ENCODE data around the gene MRPL22.
"Not testable (repeated sequence)": the region's sequence is repeated elsewhere in the genome, so short reads cannot be mapped to it uniquely, and the experiment has no call there.

Gene MRPL22

GRCh38 chr5:154940772-154941620 is at the start of gene MRPL22:
MRPL22 (plus strand) TSS chr5:154941073; CDS start chr5:154941111, 38 bp downstream.
- peak; percentile 95 for DNase-seq

DNA sequence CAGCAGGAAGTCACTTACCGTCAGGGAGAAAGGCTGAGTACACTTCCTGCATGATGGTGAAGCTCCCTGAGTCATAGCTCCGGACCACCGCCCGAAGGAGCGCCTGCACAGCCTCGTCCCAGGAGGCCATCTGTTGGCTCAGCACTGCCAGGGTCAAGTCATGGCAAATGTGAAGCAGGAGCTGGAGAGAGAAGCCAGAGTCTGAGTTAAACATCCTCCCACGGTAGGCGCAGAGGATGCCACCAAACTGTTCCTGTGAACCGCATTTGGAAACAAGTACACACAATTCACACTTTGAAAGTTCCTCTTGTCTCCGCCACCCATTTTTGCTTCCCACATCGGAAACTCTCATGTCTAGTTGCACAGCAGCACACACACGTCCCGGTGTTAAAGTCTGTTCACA is 48.5 kb upstream of the MRPL22 start:
- DNase-seq, result no peak

GRCh38 chr5:154893381-154893780 is 47.5 kb upstream of the MRPL22 start:
- no peak for DNase-seq

DNA sequence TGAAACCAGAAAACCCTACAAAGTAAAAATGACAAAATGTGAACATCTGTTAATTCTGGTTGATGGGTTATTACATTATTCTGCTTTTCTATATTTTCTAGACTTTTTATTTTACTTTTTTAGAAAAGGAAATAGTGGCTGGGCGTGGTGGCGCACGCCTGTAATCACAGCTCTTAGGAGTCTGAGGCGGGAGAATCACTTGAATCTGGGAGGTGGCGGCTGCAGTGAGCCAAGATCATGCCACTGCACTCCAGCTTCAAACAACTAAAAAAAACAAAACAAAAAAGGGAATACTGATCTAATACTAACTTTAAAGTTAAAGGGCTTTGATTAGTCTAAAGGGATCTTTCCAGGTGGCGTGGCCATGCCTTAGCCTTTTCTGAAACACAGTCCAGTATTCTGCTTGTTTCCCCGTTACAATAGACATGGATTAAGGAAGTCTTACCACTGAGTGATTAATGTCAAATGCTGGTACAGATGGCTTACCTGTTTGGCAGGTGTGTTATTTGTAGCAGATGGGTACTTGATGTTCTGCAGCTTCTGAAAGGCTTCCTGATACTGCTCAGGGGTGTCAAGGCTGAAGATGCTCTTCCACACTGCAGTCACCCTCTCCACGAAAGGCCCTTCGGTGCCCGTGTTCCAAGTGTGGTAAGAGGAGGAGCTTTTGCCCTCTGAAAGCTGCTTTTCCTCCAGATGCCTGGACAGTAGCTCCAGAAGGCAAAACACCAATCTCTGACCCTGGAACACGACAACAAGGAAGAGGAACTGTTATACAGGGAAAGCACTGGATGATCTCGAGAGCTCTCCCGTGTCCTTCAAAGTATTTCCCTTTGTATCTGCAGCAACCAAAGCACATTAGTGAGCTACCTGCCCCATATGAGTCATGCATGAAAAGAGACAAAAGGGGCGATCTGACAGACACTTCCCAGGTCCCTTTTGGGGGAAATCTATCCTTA is 45.0 kb upstream of the MRPL22 start:
- DNase-seq, result no peak

- DNase-seq, result no peak
These were observed 44.2 kb upstream of the MRPL22 start for GRCh38 chr5:154896562-154897165.

GRCh38 chr5:154898210-154898609 is 42.7 kb upstream of the MRPL22 start:
- DNase-seq, result no peak

DNA sequence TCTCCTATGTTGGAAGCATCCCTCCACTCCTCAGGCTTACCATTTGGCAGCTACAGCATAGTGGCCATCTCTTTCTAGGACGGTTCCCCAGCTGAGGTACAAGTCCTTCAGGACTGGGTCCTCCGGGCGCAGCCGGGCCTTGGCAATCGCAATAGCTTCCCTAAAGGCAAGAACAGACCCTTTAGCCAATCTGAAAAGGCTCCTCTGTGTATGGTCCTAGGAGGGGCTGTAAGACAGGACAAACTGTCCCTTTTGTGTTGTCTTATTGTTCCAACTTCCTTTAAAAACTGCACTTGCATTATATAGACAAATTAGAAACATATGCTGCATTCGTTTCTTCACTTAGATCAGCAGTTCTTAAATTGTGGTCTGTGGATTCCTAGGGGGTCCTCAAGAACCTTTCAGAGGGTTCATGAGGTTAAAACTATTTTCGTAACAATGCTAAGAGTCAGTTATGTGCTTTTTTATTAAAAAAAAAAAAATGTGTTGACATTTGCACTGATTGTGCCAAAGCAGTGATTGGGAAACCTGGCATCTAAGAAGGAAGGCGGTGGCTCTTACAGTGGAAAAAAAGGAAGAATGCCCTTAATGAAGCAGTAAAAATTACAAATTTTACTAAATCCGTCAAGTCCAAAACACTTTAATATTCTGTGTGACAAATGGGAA is 41.6 kb upstream of the MRPL22 start:
- no peak for DNase-seq

GRCh38 chr5:154900066-154900465 is 40.8 kb upstream of the MRPL22 start:
- no peak for DNase-seq

DNA sequence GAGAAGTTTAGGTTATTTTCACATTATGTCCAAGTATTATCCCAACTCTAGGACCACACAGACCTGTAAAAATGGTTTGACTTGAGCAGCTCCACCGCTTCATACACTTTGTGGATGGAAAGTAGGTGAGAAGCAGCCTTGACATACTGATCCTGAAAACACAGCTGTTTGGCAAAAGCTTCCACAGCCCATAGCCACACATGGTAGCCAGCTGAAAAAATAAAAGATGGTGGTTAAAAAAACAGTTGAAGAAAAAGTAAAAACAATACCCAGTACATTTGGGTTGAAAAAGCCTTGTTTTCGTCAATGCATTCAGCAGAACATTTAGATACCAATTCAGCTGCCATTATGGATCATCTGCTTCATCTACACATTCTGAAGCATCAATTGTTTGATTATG is 39.6 kb upstream of the MRPL22 start:
- DNase-seq, result no peak

- DNase-seq, result no peak
These were observed 39.0 kb upstream of the MRPL22 start for GRCh38 chr5:154901913-154902312.

DNA sequence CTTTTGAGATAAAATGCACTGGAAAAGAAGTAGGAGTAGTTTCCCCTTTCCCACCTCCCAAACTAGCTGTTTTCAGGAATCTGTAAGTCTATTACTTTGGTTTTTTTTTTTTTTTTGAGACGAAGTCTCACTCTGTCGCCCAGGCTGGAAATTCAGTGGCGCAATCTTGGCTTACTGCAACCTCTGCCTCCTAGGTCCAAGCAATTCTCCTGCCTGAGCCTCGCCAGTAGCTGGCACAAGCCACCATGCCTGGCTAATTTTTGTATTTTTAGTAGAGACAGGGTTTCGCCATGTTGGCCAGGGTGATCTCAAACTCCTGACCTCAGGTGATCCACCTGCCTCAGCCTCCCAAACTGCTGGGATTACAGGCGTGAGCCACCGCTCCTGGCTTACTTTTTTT is 35.3 kb upstream of the MRPL22 start:
- DNase-seq, result not testable (repeated sequence)

DNA sequence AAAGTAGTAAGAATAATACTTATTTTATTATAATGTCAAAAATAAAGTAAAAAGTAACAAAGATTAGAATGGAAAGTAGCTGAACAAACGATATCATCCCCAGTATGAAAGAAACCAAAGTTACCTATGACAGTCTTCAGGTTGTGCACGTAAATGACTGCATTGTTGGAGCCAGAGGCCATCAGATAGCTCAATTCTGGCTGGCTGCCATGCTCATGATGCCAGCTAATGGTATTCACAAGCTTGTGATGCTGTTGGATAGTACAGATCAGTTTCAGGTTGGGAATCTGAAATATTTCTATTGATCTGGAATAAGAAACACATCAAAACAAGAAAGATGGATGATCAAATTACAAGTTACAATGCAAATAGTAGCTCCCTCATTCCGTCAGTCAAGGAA is 24.0 kb upstream of the MRPL22 start:
- DNase-seq, result no peak

GRCh38 chr5:154917757-154918156 is 23.1 kb upstream of the MRPL22 start:
- DNase-seq, result no peak

DNA sequence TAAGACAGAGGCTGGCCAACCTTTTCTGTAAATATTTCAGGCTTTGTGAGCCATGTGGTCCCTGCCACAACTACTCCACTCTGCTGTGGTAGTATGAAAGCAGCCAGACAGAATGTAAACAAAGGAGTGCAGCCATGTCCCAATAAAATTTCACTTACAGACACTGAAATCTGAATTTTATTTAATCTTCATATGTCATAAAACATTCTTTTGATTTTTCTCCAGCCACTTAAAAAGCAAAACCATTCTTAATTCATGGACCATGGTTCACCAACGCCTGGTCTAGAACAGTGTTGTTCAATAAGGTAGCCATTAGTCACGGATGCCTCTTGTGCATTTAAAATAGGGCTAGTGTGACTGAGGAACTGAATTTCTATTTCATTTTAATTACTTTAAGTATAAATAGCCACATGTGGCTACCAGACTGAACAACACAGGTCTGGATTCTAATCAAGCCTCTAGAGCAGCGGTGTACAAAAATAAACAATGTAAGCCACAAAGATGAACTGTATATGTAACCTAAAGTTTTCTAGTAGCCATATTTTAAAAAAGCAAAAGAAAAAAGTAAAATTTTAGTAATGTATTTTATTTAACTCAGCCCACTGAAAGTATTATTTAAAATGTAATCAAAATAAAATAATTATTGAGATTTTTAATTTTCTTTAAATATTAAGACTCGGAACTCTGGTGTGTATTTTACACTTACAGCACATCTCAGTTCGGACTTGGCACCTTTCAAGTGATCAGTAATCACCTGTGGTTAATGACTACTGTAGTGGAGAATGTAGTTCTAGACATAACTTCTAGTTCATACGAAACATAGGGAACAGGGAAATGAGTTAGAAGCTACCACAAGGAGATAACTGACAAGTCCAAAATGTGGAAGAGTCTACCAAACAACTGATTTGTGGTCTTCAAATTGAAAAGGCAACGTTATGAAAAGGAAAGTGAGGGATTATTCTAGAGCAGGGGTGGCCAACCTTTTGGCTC is 17.1 kb upstream of the MRPL22 start:
- no peak for DNase-seq

- no peak for DNase-seq
These were observed 7.3 kb upstream of the MRPL22 start for GRCh38 chr5:154933537-154933936.

GRCh38 chr5:154934881-154935280 is 6.0 kb upstream of the MRPL22 start:
- no peak for DNase-seq

- DNase-seq, result no peak
These were observed 3.6 kb upstream of the MRPL22 start for GRCh38 chr5:154937186-154937717.

- peak; percentile 92 for DNase-seq
These were observed 3.0 kb upstream of the MRPL22 start, which contains the start of gene GEMIN5 for GRCh38 chr5:154937718-154938466. GEMIN5 (minus strand) TSS chr5:154938211; CDS start chr5:154938133, 78 bp downstream.

DNA sequence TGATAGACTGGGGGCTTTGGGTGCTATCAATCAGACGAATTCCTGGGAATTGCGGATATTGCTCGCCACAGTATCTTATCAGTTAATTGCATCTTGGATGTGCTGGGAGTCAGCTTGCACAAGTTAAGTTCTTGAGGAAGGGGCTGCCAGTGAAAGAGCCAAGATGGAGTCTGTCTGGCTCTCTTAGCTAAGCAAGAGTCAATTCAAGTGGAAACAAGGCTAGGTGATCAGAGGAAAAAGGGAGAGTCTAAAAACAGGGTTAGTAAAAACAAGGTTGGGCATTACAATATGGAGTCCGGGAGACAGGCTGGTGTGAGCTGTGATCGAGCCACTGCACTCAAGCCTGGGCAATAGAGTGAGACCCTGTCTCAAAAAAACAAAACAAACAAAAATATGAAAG is 1.5 kb upstream of the MRPL22 start:
- DNase-seq, result not testable (repeated sequence)

DNA sequence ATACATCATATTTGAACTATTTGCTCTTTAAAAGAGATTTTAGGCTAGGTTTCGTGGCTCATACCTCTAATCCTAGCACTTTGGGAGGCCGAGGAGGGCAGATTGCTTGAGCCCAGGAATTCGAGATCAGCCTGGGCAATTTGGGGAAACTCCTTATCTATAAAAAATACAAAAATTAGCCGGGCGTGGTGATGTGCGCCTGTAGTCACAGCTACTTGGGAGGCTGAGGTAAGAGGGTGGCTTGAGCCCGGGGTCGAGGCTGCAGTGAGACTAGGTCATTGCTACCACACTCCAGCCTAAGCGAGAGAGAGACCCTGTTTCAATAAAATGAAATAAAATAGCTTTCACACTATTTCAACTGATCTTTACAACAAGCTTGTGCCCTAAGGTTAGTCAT is 500 bp upstream of the MRPL22 start:
- no peak for DNase-seq

Data from activated CD4-positive, alpha-beta T cell treated with anti-CD3 and anti-CD28 coated beads, Interleukin-10, Interleukin-2, amounts not matched to agents 100 ng/mL and 50 ng/mL, durations not matched to agents 16 hours and 8 hours (primary cell).